ENCODE measurements around the gene HSD17B8.
A peak's percentile ranks its signal among the peaks of the same experiment; 100 is the strongest.

The HSD17B8 gene

DNA sequence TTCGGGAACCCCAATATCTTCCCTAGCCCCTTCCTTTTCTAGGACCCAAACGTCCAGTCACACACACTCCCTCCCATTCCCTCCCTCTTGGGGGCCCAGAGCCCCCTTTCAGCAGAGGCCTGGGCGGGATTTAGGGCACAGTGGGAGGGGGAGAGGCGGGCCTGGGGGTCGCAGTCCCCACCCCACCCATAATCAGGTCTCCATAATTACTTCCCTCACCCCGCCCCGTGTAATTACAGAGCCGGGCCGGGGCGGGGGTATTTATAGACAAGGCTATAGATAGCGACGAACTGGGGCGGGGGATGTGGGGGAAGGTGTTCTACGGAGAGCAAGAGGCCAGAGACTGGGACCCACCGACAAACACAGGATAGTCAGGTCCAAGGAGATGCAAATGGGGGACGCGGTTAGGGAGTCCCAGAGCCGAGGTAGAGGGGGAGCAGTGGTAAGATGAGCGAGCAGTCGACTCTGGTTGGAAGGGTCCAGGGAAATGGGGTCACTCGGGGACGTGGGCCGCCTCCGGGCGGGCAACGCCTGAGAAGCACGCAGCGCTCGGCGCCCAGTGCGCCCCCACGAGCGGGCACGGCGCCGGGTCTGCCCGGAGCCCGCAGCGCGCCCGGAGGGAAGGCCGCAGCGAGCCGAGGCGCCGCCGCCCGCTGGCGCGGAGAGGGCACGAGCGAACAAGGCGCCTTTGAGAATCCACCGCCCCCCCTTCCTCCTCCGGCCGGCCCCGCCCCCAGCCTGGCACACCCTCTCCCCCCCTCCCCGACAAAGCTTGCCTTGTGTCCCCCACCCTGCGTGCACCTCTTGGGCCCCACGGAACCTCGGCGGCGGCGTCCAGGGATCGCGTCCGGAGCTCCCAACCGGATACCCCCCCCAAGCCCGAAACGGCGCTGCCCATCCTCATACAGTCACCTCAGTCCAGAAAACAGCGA, 11.5 kb upstream of the HSD17B8 start:
- DNase-seq: no peak

DNA sequence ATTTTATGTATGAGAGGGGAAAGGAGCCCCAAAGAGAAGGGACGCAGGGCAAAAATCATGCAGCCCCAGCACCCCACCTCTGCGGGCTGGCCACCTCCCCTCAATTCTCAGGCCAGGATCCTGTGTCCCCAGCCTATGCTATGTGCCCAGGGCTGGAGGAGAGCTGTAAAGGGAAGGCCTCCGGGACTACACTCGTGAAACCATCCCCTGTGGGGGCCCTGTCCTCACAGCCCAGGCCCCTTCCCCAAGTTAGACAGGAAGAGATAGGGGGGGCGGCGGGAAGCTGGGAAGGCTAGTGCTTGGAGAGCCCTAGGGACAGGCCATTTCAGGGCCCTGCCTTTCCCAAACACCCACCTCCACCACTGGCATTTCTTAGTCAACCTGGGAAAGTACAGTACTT, 10.8 kb upstream of the HSD17B8 start:
- no peak for DNase-seq

DNA sequence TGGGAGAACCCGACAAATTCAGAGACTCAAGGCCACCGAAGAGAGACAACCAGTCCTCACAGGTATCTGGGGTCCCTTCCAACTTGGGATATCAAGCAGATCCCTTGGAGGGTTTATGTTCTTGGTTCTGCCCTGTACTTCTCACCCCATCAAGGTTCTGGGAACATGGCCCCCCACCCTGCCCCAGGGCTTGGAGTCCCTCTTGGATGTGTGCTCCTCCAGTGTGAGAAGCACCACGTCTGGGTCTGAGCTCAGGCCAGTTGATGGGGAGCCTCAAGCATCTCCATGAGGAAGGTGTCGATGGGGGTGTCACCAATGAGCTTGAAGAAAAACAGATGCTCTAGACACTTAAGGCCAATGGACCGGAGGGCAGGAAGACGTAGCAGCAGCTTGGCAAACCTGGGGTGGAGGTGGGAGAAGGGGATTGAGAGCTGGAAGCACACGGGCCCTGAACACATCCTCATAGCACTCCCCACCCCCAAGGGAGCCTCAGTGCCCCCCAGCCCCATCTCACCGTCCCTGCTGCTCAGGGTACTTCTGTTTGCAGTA, 9.9 kb upstream of the HSD17B8 start:
- DNase-seq: no peak

DNA sequence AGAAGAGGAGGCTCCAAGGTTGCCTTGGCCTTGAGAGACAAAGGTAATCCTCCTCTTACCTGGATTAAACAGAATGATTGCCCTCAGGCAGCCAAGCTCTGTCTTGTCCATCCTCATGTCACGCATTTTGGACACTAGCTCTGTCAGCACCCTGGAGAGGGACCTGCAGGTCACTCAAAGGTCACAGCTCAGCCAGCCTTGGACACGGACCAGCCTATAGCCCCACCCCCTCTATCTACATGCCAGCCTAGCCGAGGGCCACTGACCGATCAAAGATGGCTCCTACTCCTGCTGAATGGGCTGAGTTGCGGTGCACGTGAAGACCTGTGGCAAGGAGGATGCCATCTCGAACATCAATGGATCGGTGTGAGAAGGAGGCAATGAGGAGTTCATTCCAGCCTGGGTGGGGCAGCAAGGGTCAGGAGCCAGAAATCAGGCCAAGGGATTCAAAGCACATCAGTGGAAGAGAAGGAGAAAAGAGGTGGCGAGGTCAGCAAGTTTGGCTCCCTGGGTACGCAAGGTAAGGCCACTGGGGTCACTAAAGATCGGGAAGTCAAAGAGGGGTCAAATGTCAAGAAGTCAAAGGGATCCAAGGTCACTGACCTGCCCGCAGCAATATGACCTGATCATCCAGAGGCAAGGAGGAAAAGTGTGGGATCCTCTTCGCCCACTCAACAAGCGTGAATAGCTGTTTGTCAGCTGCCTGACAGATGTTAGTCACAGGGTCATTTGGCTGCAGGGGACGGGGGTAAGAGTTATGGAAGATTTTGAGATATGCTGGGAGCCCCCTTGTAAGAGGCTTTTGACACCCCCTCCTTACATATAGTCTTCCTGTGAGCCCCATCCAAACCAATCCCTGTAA, 8.9 kb upstream of the HSD17B8 start:
- DNase-seq: no peak

GRCh38 chr6:33197431-33198048, 6.9 kb upstream of the HSD17B8 start:
- DNase-seq: peak; percentile 67

GRCh38 chr6:33198159-33198852, 6.1 kb upstream of the HSD17B8 start:
- DNase-seq: no peak

- no peak for DNase-seq
Measured at GRCh38 chr6:33198853-33199436, 5.5 kb upstream of the HSD17B8 start.

DNA sequence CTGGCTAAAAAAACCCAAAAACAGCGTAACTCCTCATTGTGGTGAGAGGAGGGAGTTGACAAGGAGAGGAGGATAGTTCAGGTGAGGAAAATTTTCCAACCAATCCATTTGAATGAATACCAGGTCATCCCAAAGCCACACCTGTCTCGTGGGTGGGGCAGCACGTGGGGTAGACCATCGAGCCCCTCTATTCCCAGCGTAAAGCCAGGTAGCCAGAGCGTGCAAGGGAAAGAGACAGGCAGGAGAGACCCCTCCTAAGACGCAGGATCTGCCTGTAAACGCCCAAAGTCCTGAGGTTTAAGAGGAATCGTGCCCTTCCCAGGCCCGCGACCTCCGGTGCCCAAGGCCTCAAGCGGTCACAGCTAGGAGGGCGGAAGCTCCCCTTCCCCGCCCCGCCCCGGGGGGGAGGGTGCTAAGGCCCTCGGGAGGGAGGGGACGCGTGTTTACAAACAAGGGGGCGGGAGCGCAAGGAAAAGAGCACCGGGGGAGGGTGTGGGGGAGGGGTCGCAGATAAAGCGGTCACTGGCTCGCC, 4.7 kb upstream of the HSD17B8 start:
- peak; percentile 75 for DNase-seq

DNA sequence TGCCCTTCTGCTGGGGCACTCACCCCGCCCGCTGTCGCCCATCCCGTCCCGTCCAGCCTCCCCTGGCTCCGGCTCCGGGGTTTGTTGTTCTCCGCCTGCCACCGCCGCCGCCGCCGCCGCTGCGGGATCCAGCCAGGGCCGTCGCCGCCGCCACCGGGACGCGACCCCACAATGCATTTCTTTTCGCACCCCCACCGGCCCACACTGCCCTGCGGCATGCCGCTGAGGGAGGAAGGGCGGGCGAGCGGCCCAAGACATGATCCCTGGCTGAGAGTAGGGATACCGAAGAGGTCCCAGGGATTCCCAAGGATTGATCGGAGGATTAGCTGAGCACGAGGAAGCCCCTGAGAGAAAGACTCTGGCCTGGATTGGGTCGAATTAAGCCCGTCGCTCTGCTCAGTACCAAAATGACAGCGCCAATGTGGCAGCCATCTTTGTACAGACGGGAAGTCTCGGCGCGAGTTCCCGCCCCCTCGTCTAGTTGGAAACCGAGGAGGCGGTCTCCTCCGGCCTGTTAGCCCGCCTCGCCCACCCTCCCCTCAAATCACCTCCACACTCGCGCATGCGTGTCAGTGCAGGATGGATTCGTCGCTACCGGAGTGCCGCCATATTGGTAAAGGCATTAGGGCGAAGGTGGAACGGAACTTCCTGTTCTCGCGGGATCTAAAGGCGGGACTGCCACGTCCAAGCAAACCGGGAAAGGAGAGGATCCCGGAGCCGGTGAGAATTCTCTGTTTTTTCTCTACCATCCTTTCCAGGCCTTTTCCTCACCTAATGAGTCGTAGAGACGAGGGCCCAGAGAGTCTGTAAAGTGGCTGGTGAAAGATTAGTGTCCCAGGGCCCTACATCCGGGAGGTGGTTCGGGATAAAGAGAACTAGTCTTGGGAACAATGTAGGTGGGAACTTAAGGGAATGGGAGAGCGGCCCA, 4.0 kb upstream of the HSD17B8 start, which contains the start of the genes RXRB and SLC39A7:
Gene RXRB, minus strand, starts transcription at position 447 of the 928 bp plus-strand sequence. Its CDS starts 189 bp downstream, at position 258.
Gene SLC39A7, plus strand, starts transcription at position 649 of the 928 bp plus-strand sequence. CDS start 379 bp downstream, outside the sequence.
- peak; percentile 100 for DNase-seq

DNA sequence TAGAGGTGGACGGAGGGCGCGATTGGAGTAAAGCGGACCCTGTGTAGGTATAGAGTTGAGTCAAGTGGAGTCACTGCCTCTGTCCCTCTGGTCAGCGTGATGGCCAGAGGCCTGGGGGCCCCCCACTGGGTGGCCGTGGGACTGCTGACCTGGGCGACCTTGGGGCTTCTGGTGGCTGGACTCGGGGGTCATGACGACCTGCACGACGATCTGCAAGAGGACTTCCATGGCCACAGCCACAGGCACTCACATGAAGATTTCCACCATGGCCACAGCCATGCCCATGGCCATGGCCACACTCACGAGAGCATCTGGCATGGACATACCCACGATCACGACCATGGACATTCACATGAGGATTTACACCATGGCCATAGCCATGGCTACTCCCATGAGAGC, 3.3 kb upstream of the HSD17B8 start:
- no peak for DNase-seq

- DNase-seq: no peak
Measured at GRCh38 chr6:33201935-33202334, 2.5 kb upstream of the HSD17B8 start.

GRCh38 chr6:33202799-33203198, 1.7 kb upstream of the HSD17B8 start:
- no peak for DNase-seq

- no peak for DNase-seq
Measured at GRCh38 chr6:33203443-33204164, 851 bp upstream of the HSD17B8 start.

GRCh38 chr6:33204165-33204414, 365 bp upstream of the HSD17B8 start:
- DNase-seq: no peak

GRCh38 chr6:33205191-33206026, 954 bp downstream of the HSD17B8 start:
- DNase-seq: peak; percentile 76

DNA sequence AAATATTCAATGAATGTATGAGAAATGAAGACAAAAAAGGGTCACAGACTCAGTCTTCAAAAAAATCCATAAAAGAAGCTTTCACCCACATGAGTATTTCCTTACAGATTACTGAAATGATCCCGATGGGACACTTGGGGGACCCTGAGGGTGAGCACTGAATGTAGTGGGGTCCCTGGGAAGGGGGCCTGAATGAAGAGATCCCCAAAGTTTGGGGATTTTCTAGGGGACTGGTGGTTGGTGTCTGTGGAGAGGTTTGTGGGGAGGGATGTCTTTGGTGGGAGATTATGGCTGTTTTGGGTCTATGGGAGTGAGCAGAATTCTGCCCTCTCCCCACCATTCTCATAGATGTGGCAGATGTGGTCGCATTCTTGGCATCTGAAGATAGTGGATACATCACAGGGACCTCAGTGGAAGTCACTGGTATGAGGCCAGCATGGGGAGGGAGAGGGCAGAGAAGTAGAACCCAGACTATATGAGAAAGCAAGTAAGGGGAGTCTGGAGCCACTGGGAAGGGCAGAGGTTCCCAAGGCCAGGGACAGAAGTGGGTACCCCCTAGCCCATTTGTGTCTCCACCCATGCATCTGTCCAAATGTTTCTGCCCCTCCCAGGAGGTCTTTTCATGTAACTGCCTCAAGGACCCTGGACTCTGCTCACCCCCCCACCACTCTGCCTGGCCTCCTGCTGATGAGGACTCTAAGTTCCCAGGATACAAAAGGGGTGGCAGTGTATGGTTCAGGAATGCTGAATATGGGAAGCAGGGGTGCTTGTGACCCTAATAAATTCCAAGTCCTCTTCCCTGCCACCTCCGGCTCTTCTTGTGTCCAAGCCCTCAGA, 1.8 kb downstream of the HSD17B8 start:
- peak; percentile 51 for DNase-seq

- peak; percentile 77 for DNase-seq
Measured at GRCh38 chr6:33206864-33207551, 2.6 kb downstream of the HSD17B8 start.

Measured in EL (cell line).